WERI-Rb-1 (cell line): ENCODE data around the gene ROBO1.
"Not testable (repeated sequence)": the region's sequence is repeated elsewhere in the genome, so short reads cannot be mapped to it uniquely, and the experiment has no call there.

Experiments used
- DNase-seq: peaks from one replicate; pipeline ENCODE4 v3.0.0-alpha.2; 2020
- H3K27ac ChIP-seq: fragments of 250-450 bp; sonication (Bioruptor Pico); 2 replicates; pipeline ENCODE4 v1.5.1; 2020; ENCODE audit warnings: mild to moderate bottlenecking, moderate library complexity
- H3K27me3 ChIP-seq: fragments of 250-450 bp; sonication (Bioruptor Pico); 2 replicates; pipeline ENCODE4 v1.5.1; 2021; ENCODE audit warnings: mild to moderate bottlenecking, low read depth, moderate library complexity; ENCODE audit not compliant: insufficient read depth, severe bottlenecking
- H3K36me3 ChIP-seq: fragments of 250-450 bp; sonication (Bioruptor Pico); 2 replicates; pipeline ENCODE4 v1.5.1; 2020; ENCODE audit warnings: mild to moderate bottlenecking, moderate library complexity
- H3K4me3 ChIP-seq: 2 replicates; pipeline ENCODE4 v1.5.1; 2011; ENCODE audit warnings: low read depth, mild to moderate bottlenecking, control low read depth, low read length
- H3K9me3 ChIP-seq: fragments of 250-450 bp; sonication (Bioruptor Pico); 2 replicates; pipeline ENCODE4 v1.5.1; 2021; ENCODE audit warnings: mild to moderate bottlenecking, moderate library complexity; ENCODE audit not compliant: severe bottlenecking
- TF ChIP-seq, protein P1 (sequence below): IDR thresholded peaks from 2 replicates; pipeline ENCODE4 v1.5.1; 2011; ENCODE audit warnings: low read depth, mild to moderate bottlenecking, control low read depth, inconsistent platforms, low read length

ROBO1 gene

DNA sequence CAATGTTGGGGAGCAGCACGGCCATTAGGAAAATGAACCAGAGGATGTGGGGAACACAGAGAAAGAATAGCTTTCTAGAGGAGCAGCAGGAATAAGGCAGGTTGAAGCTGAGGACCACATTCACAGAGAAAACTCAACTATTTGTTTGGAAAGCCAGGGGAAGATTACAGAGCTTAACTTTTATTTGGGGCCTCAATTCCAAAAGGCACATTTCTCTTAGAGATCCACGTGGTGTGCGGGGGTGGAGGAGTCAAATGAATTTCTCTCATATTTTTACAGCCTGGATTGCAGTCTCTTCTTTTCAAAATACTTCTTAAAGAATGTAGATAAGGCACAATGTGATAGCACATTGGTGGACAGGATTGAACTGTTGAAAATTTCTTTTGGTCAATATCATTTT, 253.7 kb downstream of the ROBO1 start:
- H3K27ac ChIP-seq = no peak overlapping the region
- DNase-seq = no peak
- no peaks in the 10 kb centered on the region for H3K27me3 ChIP-seq
- no peak overlapping the region for H3K4me3 ChIP-seq
- H3K36me3 ChIP-seq = no peaks in the 10 kb centered on the region
- H3K9me3 ChIP-seq = no peaks in the 10 kb centered on the region
- TF ChIP-seq, protein P1, sequence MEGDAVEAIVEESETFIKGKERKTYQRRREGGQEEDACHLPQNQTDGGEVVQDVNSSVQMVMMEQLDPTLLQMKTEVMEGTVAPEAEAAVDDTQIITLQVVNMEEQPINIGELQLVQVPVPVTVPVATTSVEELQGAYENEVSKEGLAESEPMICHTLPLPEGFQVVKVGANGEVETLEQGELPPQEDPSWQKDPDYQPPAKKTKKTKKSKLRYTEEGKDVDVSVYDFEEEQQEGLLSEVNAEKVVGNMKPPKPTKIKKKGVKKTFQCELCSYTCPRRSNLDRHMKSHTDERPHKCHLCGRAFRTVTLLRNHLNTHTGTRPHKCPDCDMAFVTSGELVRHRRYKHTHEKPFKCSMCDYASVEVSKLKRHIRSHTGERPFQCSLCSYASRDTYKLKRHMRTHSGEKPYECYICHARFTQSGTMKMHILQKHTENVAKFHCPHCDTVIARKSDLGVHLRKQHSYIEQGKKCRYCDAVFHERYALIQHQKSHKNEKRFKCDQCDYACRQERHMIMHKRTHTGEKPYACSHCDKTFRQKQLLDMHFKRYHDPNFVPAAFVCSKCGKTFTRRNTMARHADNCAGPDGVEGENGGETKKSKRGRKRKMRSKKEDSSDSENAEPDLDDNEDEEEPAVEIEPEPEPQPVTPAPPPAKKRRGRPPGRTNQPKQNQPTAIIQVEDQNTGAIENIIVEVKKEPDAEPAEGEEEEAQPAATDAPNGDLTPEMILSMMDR = no peak

DNA sequence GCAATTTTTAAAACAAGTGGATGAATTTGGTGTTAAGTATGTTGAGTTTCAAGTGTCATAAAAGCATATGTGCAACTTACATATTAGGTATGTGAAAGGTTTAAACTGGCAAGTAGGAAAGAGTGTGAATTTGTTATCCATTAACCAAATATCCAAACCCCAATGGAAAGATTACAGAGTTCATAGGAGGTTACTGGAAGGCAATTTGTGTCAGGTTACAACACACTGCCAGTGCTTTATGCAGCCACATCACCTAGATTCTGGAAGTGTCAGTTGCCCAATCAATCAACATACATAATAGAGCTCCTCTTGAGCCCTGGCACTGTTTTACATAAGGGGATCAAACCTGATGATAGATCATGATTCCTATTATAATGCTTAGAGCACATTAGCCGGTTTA, 261.0 kb downstream of the ROBO1 start:
- TF ChIP-seq, protein P1 = no peak
- DNase-seq = no peak
- no peak overlapping the region for H3K4me3 ChIP-seq
- H3K27me3 ChIP-seq = no peaks in the 10 kb centered on the region
- H3K36me3 ChIP-seq = no peaks in the 10 kb centered on the region
- H3K9me3 ChIP-seq = no peaks in the 10 kb centered on the region
- H3K27ac ChIP-seq = no peak overlapping the region

DNA sequence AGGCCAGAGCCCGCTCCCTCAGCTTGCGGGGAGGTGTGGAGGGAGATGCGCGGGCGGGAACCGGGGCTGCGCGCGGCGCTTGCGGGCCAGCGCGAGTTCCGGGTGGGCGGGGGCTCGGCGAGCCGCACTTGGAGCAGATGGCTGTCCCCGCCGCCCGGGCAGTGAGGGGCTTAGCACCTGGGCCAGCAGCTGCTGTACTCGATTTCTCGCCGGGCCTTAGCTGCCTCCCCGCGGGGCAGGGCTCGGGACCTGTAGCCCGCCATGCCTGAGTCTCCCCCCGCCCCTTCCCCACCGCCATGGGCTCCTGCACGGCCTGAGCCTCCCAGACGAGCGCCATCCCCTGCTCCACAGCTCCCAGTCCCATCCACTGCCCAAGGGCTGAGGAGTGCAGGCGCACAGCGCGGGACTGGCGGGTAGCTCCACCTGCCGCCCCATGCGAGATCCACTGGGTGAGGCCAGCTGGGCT, 265.5 kb downstream of the ROBO1 start:
- not testable (repeated sequence) for DNase-seq, H3K27me3 ChIP-seq, H3K4me3 ChIP-seq, H3K36me3 ChIP-seq, H3K27ac ChIP-seq, H3K9me3 ChIP-seq

DNA sequence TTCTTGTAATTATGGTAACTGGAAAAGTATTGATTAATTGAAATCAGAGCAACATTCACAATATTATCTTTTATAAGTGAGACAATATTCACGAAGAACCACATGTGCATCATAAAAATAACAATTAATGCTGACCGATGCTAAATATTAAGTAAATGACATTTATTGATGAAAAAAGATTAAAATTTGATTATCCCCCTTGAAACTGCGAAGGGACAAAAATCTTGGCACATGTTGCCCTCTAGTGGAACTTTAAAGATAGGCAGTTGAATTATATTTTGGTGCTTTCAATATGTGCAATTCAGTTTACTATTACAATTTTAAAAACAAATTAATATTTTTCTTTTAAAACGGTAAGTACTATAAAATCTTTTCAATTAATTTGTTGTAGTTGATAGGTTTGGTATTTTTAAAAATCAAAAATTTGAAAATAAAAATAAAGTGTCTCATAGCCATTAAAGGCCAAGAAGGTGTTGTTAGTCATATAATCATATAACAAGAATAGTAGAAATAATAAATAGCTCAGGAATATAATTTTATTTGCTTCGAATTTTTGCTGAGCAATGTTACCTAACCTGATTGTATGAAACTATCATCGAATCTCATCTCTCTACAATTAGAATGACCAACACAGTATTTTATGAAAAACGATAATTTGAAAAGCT, 270.2 kb downstream of the ROBO1 start:
- Histone ChIP-seq H3K27me3 (no peaks in the 10 kb centered on the region), H3K4me3 (no peak overlapping the region), H3K36me3 (no peaks in the 10 kb centered on the region), H3K9me3 (no peaks in the 10 kb centered on the region), H3K27ac (no peak overlapping the region)
- no peak for DNase-seq
- TF ChIP-seq, protein P1 = peak; percentile 23; the same call in 1 of the 2 replicates

DNA sequence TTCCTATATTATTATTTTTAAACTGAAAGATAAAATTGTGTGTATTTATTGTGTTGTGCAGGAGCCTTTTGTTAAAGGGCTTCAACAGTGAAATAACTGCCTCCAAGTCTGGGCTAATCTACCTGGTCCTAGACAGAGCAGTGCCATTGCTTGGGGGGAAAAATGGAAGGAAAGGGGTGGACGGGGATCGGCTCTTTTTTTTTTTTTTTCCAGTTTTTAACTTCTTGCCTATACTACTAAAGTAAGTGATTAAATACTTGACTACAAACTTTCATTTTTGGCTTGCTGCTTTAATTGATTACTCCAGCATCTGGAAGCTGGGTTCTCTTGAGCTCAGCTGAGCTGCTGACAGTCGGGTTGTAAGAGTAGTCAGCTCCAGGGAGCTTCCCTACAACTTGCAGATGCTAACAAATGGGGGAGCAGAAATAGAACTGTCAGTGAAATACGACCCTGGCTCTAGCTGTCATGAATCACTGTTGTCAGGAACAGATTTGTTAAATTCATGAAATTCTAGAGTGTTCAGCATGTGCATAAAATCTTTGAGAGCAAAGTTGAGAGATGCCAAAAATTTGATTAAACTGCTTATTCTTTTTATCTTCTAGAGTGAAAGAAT, 276.7 kb downstream of the ROBO1 start:
- DNase-seq = no peak
- H3K9me3 ChIP-seq = no peaks in the 10 kb centered on the region
- H3K27ac ChIP-seq = no peak overlapping the region
- H3K36me3 ChIP-seq = no peaks in the 10 kb centered on the region
- H3K27me3 ChIP-seq = no peaks in the 10 kb centered on the region
- no peak overlapping the region for H3K4me3 ChIP-seq
- TF ChIP-seq, protein P1 = no peak

DNA sequence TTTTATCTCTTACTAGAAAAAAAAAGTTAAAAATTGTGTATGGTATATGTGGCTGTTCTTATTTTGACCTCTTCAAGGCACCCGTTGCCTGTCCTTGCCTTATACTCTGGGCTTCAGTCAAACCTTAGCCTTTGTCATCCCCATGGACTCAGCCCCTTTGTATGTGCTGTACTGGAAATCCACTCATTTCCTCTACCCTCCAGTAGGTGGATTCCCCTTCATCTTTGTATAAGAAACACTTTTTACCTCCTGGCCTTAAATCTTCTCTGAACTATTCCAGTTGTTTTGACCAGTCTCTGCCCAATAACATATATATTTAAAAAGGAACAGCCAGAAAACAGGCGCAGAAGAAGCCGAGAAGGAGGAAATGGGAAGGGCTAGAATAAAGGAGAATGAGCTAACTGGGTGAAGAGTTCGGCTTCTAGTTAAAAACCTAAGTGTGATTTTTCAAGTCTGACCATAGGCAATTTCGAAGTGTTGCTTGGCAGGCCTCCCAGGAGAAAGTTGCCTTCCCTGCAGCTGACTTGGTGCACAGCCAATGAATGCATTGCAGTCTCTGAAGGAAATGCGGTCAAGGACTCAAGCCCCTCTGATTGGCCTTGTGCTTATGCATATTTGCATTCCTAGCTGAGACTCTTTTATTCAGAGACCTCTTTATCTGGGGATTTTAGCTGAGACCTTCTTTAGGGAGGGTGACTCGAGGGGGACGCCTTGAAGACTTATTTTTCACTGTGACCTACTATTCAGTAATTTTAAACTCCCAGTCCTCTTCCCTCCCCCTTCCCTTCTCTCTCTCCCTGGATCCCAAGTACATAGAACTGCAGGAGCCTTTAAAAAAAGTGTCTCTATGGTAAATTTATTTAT, 277.4 kb downstream of the ROBO1 start:
- no peaks in the 10 kb centered on the region for H3K27me3 ChIP-seq
- no peaks in the 10 kb centered on the region for H3K36me3 ChIP-seq
- TF ChIP-seq, protein P1 = no peak
- no peak overlapping the region for H3K4me3 ChIP-seq
- H3K9me3 ChIP-seq = no peaks in the 10 kb centered on the region
- H3K27ac ChIP-seq = no peak overlapping the region
- no peak for DNase-seq
